PFSK-1 (cell line): ENCODE data around the gene CPT2.

Experiments
- FOXP2 ChIP-seq: optimal IDR thresholded peaks from 2 replicates; pipeline ENCODE3; 2011; ENCODE audit warnings: borderline replicate concordance, control low read depth, inconsistent platforms; ENCODE audit not compliant: insufficient read depth; ENCODE audit errors: extremely low read length, extremely low read depth
- POLR2AphosphoS5 ChIP-seq: IDR thresholded peaks from 2 replicates; pipeline ENCODE4 v1.6.1; 2012; ENCODE audit warnings: low read depth, mild to moderate bottlenecking, control low read depth, low read length, moderate library complexity
- SIN3A ChIP-seq: IDR thresholded peaks from 2 replicates; pipeline ENCODE4 v1.6.1; 2012; ENCODE audit warnings: mild to moderate bottlenecking, low read length, moderate library complexity, borderline replicate concordance; ENCODE audit not compliant: insufficient read depth
- TAF1 ChIP-seq: IDR thresholded peaks from 2 replicates; pipeline ENCODE4 v1.6.1; 2012; ENCODE audit warnings: low read length, control low read depth, borderline replicate concordance; ENCODE audit not compliant: insufficient read depth
- TF ChIP-seq, protein P1 (sequence below), 2 experiments: IDR thresholded peaks; 2 replicates each; pipeline versions ENCODE4 v1.6.1 to v1.8.0; 2011 to 2012; ENCODE audit warnings: low read depth in 2 of 2, low read length in 2 of 2, control low read depth in 1 of 2, inconsistent platforms in 1 of 2, mild to moderate bottlenecking in 1 of 2, moderate library complexity in 1 of 2; ENCODE audit not compliant: insufficient read depth in 1 of 2

Gene CPT2

DNA sequence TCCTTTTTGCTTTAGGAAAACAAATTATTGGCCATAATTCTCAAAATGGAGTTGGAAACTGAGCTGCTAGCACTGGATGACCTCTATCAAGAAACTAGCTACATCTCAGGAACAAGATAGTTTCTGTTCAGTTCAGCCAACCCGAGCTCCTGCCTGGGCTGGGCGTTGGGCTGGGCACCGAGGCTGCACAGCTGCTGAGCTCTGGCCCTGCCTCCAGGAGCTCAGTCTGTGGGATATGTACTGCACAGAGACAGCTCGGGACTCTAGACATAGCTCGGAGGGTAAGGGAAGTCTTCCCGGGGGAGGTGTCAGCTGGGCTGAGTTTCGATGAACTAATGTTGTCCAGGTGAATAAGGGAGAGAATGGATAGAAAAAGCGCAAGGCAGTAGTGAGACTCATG is 29.7 kb upstream of the CPT2 start:
- TF ChIP-seq TAF1: no peak
- TF ChIP-seq SIN3A: no peak
- no peak for TF ChIP-seq POLR2AphosphoS5
- TF ChIP-seq, protein P1, sequence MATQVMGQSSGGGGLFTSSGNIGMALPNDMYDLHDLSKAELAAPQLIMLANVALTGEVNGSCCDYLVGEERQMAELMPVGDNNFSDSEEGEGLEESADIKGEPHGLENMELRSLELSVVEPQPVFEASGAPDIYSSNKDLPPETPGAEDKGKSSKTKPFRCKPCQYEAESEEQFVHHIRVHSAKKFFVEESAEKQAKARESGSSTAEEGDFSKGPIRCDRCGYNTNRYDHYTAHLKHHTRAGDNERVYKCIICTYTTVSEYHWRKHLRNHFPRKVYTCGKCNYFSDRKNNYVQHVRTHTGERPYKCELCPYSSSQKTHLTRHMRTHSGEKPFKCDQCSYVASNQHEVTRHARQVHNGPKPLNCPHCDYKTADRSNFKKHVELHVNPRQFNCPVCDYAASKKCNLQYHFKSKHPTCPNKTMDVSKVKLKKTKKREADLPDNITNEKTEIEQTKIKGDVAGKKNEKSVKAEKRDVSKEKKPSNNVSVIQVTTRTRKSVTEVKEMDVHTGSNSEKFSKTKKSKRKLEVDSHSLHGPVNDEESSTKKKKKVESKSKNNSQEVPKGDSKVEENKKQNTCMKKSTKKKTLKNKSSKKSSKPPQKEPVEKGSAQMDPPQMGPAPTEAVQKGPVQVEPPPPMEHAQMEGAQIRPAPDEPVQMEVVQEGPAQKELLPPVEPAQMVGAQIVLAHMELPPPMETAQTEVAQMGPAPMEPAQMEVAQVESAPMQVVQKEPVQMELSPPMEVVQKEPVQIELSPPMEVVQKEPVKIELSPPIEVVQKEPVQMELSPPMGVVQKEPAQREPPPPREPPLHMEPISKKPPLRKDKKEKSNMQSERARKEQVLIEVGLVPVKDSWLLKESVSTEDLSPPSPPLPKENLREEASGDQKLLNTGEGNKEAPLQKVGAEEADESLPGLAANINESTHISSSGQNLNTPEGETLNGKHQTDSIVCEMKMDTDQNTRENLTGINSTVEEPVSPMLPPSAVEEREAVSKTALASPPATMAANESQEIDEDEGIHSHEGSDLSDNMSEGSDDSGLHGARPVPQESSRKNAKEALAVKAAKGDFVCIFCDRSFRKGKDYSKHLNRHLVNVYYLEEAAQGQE (IDR thresholded peaks at IDR 0.05; ENCODE audit: insufficient read depth in 1 of 2, low read depth in 2 of 2, low read length in 2 of 2): no peak
- TF ChIP-seq FOXP2: no peak

DNA sequence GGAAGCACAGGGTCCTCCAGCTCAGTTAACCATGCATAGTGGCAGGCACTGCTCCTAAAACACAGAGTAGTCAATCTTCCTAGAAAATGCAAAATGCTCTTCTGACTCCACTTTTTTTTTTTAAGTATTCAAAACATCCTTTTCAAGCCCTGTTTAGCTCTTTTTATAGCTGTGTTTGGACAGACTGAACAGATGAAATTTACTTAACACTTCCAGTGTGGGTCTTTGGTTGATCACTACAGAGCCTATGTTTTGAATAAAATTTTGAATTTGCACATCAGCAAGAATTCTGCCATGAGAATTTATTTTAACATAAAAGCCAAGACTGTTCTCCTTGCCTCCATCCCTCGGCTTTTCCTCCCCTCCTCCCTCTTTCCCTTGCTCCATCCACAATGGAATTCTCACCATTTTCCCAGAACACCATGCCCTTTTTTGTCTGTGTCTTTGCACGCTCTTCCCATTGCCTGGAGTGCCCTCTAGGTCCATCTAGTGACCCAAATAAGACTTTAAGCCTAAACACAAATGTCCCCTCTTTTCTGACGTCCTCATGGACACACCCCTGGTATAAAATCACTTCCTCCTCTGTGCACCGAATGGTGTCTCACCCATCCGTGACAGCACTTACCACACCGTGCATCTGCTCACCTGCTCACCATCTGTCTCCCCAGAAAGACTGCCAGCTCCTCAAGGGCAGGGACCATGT is 24.0 kb upstream of the CPT2 start:
- TF ChIP-seq TAF1: no peak
- TF ChIP-seq SIN3A: no peak
- TF ChIP-seq, protein P1 (IDR thresholded peaks at IDR 0.05; ENCODE audit: insufficient read depth in 1 of 2, low read depth in 2 of 2, low read length in 2 of 2): no peak
- no peak for TF ChIP-seq POLR2AphosphoS5
- no peak for TF ChIP-seq FOXP2

DNA sequence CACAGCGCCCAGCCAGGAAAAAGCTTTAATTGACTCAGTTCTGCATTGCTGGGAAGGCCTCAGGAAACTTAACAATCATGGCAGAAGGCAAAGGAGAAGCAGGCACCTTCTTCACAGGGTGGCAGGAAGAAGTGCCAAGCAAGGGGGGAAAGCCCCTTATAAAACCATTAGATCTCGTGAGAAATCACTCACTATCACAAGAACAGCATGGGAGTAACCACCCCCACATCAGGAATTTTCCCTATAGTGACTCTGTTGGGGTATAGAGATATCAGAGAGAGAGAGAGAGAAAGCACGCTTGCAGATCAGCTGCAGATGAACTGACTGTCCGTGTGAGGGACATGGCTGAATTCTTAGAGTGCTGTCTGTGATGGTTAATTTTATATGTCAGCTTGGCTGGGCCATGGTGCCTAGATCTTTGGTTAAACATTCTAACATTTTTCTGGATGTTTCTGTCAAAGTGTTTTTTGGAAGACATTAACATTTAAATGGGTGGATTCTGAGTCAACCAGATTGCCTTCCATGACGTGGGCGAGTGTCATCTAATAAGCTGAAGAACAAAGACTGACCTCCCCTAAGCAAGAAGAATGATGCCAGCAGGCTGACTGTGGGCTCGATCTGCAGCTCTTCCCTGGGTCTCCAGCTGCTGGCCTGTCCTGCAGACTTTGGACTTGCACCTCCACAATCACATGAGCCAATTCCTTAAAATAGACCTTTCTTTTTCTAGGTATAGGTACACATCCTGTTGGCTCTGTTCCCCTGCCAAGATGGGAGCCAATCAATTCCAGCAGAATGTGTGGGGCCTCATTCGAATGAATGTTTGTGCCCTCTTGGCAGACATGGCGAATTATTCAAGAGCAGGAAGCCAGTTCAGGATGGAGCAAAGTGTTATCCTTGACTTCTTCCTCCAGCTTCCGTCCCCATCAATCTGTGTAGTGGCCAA is 21.4 kb upstream of the CPT2 start:
- no peak for TF ChIP-seq SIN3A
- TF ChIP-seq TAF1: no peak
- no peak for TF ChIP-seq FOXP2

DNA sequence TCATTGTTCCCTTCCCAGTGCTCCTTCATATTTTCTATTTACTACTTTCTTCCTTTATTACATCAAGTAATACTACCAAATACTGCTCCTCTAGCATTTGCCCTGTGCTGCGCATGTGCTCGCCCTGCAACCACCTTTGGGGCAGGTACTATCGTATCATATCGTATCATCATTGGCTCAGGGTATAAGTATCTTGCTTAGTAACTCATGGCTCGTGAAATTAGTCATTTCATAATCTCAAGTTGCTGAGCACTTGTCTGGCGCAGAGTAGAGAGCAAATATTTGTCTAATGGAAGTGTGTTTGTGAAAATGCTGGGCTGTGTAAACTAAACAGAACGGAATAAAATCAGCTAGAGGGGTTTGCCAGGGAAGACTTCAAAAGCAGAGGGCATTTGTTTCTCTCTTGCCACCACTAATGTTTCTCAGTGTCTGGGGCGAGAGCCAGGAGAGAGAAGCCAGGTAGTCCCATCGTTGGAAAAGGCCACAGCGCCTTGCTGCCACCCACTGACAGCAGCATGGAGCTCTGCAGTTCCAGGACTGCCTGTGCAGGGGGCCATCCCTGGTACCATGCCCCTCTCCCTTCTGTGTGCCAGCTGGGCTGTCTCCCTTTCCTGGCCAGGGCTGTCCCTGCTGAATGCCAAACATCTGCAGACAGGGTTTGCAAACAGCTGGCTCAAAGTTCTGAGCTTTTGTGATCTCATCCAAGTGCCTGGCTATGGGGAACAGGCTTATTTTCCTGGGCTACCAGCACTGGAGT is 20.0 kb upstream of the CPT2 start:
- TF ChIP-seq TAF1 (no peak), SIN3A (no peak), FOXP2 (no peak), POLR2AphosphoS5 (no peak)
- TF ChIP-seq, protein P1 (IDR thresholded peaks at IDR 0.05; ENCODE audit: insufficient read depth in 1 of 2, low read depth in 2 of 2, low read length in 2 of 2): no peak

DNA sequence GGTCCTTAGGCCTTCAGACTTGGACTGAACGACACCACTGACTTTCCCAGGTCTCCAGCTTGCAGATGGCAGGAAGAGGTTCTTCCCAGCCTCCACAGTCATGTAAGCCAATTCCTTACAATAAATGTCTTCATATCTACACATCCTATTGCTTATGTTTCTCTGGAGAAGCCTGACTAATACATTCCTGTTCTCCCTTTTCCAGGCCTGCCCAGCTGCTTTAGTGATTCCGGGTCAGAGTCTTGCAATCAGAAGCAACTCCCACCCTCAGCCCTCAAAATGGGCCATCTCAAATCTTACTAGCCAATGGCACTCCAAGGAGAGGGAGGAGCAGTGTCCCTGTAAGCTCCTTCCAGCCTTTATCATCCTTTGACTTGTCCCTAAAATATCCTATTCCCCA is 16.4 kb upstream of the CPT2 start:
- no peak for TF ChIP-seq SIN3A
- TF ChIP-seq, protein P1 (IDR thresholded peaks at IDR 0.05; ENCODE audit: insufficient read depth in 1 of 2, low read depth in 2 of 2, low read length in 2 of 2): no peak
- no peak for TF ChIP-seq TAF1
- no peak for TF ChIP-seq POLR2AphosphoS5
- no peak for TF ChIP-seq FOXP2
